Measurements from ENCODE around the gene SLC35B2. TPM values are rescaled to one million over a fixed set of nuclear protein-coding genes. Genes with fewer than 3 reads are reported as not detected.

The SLC35B2 gene
- total and polyA plus RNA-seq, 10 donors: 17.6 to 30.4 (median 24.0) TPM

GRCh38 chr6:44278774-44279697, 21.7 kb upstream of the SLC35B2 start:
- intact Hi-C loops (cut with DNase I; ENCODE audit: low total_unique reads): no loop called here
- Histone ChIP-seq H3K36me3 (no peaks in the 10 kb centered on the region), H3K4me1 (peaks cover 0 to 18% (median 12%) of the 10 kb centered on the region in 6 donors), H3K4me3 (no peak overlapping the region), H3K27me3 (replicated peaks in 1 of 7) (peaks cover 0 to 70% (median 32%) of the 10 kb centered on the region in 7 donors), H3K27ac (no peak overlapping the region), H3K9me3 (no peaks in the 10 kb centered on the region)
- no peak for TF ChIP-seq POLR2A (IDR thresholded peaks at IDR 0.05)
- TF ChIP-seq POLR2AphosphoS5 (IDR thresholded peaks at IDR 0.05): no peak
- TF ChIP-seq CTCF (IDR thresholded peaks at IDR 0.05 in 8 of 11, conservative IDR thresholded peaks at IDR 0.05 in 3 of 11): no peak
- 58 to 73% (median 66%) methylated on average over 8 to 9 of the region's 9 CpGs for WGBS, 5 donors
- no peak for DNase-seq

- Histone ChIP-seq H3K36me3 (no peaks in the 10 kb centered on the region), H3K9me3 (no peaks in the 10 kb centered on the region), H3K4me3 (no peak overlapping the region), H3K27me3 (replicated peaks in 1 of 7) (peaks cover 0 to 76% (median 33%) of the 10 kb centered on the region in 7 donors), H3K27ac (no peak overlapping the region), H3K4me1 (peaks cover 0 to 16% (median 12%) of the 10 kb centered on the region in 6 donors)
- WGBS, 5 donors: 55 to 77% (median 60%) methylated on average over 3 of the region's 3 CpGs
- TF ChIP-seq CTCF (IDR thresholded peaks at IDR 0.05 in 8 of 11, conservative IDR thresholded peaks at IDR 0.05 in 3 of 11) (no peak), POLR2AphosphoS5 (IDR thresholded peaks at IDR 0.05) (no peak), POLR2A (IDR thresholded peaks at IDR 0.05) (no peak)
- DNase-seq: no peak
- intact Hi-C loops (cut with DNase I; ENCODE audit: low total_unique reads): no loop called here
Observed at GRCh38 chr6:44278315-44278714, 21.0 kb upstream of the SLC35B2 start.

GRCh38 chr6:44277763-44278162, 20.4 kb upstream of the SLC35B2 start:
- Histone ChIP-seq H3K36me3 (no peaks in the 10 kb centered on the region), H3K9me3 (no peaks in the 10 kb centered on the region), H3K27me3 (replicated peaks in 1 of 7) (peaks cover 0 to 82% (median 39%) of the 10 kb centered on the region in 7 donors), H3K4me3 (no peak overlapping the region), H3K27ac (no peak overlapping the region), H3K4me1 (peaks cover 0 to 16% (median 12%) of the 10 kb centered on the region in 6 donors)
- intact Hi-C loops (cut with DNase I; ENCODE audit: low total_unique reads): no loop called here
- TF ChIP-seq POLR2A (IDR thresholded peaks at IDR 0.05) (no peak), POLR2AphosphoS5 (IDR thresholded peaks at IDR 0.05) (no peak), CTCF (IDR thresholded peaks at IDR 0.05 in 8 of 11, conservative IDR thresholded peaks at IDR 0.05 in 3 of 11) (no peak)
- WGBS, 5 donors: 77 to 88% (median 79%) methylated on average over 7 of the region's 7 CpGs
- no peak for DNase-seq

Measured in spleen (tissue), 11 donors.